SJSA1 (cell line): Measurements from ENCODE around the gene MTREX. TPM values are rescaled to one million over a fixed set of nuclear protein-coding genes. Genes with fewer than 3 reads are reported as not detected.

ENCODE experiments used
- DNase-seq, 2 experiments: peaks; one replicate each; pipeline ENCODE4 v3.0.0-alpha.2; 2015 to 2020; ENCODE audit warnings: low spot score in 2 of 2, low read depth in 1 of 2
- H3K27ac ChIP-seq: fragments of 250-450 bp; sonication (Bioruptor Pico); 2 replicates; pipeline ENCODE4 v1.5.1; 2020; ENCODE audit warnings: mild to moderate bottlenecking, moderate library complexity
- H3K27me3 ChIP-seq: fragments of 250-450 bp; sonication (Bioruptor Pico); replicated peaks from 2 replicates; pipeline ENCODE4 v1.5.1; 2020; ENCODE audit warnings: mild to moderate bottlenecking, moderate library complexity
- H3K36me3 ChIP-seq: fragments of 250-450 bp; sonication (Bioruptor Pico); 2 replicates; pipeline ENCODE4 v1.5.1; 2020; ENCODE audit warnings: mild to moderate bottlenecking
- H3K4me1 ChIP-seq: fragments of 250-450 bp; sonication (Bioruptor Pico); replicated peaks from 2 replicates; pipeline ENCODE4 v1.6.1; 2021; ENCODE audit warnings: mild to moderate bottlenecking
- H3K4me3 ChIP-seq: fragments of 250-450 bp; sonication (Bioruptor Pico); 2 replicates; pipeline ENCODE4 v1.5.1; 2020; ENCODE audit warnings: mild to moderate bottlenecking
- H3K9me3 ChIP-seq: fragments of 250-450 bp; sonication (Bioruptor Pico); replicated peaks from 2 replicates; pipeline ENCODE4 v1.5.1; 2020; ENCODE audit warnings: mild to moderate bottlenecking
- total RNA-seq: library from RNA; depleted of rRNA; stranded (reverse); fragments of >200 nt; shearing (Covaris generic); gene quantifications from 2 replicates; pipeline ENCODE4 v1.2.3, GENCODE V29; 2014

The MTREX gene
- total RNA-seq, 1 experiment from 2014 or later: 93.3 TPM

- H3K9me3 ChIP-seq: no peaks in the 10 kb centered on the region
- peaks cover 33% of the 10 kb centered on the region for H3K36me3 ChIP-seq
- H3K4me1 ChIP-seq: no peaks in the 10 kb centered on the region
- no peaks in the 10 kb centered on the region for H3K27me3 ChIP-seq
- DNase-seq: no peak
- no peak overlapping the region for H3K27ac ChIP-seq
- H3K4me3 ChIP-seq: no peak overlapping the region
These were observed 64.5 kb downstream of the MTREX start for GRCh38 chr5:55372130-55372925.

DNA sequence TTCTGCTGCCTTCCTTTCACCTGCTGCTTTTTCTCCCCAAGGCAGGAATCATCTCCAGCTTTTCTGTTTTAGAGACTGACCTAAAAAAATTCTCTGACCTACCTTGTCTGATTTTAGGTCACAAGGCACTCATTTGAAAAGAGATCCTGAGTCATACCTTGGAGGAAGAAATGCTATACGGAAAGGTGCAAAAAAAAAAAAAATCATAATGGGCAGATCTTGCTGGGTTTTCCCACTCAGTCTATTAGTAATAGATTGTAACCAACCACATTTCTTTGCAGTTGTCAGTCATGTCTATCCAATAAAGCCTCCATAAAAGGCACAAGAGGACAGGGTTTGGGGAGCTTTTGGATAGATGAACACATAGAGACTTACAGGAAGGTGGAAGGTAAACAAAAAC lies 70.0 kb downstream of the MTREX start:
- H3K9me3 ChIP-seq: no peaks in the 10 kb centered on the region
- no peaks in the 10 kb centered on the region for H3K27me3 ChIP-seq
- DNase-seq: no peak
- H3K4me1 ChIP-seq: no peaks in the 10 kb centered on the region
- H3K4me3 ChIP-seq: no peak overlapping the region
- no peak overlapping the region for H3K27ac ChIP-seq
- peaks cover 39% of the 10 kb centered on the region for H3K36me3 ChIP-seq

GRCh38 chr5:55383254-55383653 lies 75.5 kb downstream of the MTREX start:
- no peak for DNase-seq
- Histone ChIP-seq H3K9me3 (no peaks in the 10 kb centered on the region), H3K36me3 (peaks cover 54% of the 10 kb centered on the region), H3K4me3 (no peak overlapping the region), H3K27ac (no peak overlapping the region), H3K27me3 (no peaks in the 10 kb centered on the region), H3K4me1 (no peaks in the 10 kb centered on the region)

GRCh38 chr5:55384072-55384471 lies 76.3 kb downstream of the MTREX start:
- H3K4me3 ChIP-seq: no peak overlapping the region
- no peaks in the 10 kb centered on the region for H3K4me1 ChIP-seq
- H3K36me3 ChIP-seq: peaks cover 57% of the 10 kb centered on the region
- DNase-seq: no peak
- H3K9me3 ChIP-seq: no peaks in the 10 kb centered on the region
- no peak overlapping the region for H3K27ac ChIP-seq
- H3K27me3 ChIP-seq: no peaks in the 10 kb centered on the region

DNA sequence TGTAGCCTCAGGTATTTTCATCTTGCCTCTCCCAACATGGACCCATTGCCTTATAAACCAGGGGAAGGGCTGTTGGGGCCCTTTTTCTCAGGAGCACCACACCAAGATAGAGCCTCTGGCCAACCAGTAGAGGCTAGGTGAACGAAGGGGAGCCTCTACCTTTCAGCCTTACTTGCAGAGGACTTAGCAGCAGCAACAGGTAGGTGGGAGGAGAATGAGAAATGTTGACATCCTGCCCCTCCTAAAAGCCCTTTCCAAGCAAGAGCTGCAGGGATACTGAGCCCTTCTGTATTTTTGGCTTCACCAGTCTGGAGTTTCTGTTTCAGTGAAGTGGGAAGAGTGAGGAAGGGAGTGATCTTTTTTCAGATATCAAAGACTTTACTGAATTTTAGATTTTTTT lies 77.4 kb downstream of the MTREX start:
- H3K9me3 ChIP-seq: no peaks in the 10 kb centered on the region
- DNase-seq: no peak
- no peaks in the 10 kb centered on the region for H3K4me1 ChIP-seq
- H3K27me3 ChIP-seq: no peaks in the 10 kb centered on the region
- H3K4me3 ChIP-seq: no peak overlapping the region
- no peak overlapping the region for H3K27ac ChIP-seq
- peaks cover 51% of the 10 kb centered on the region for H3K36me3 ChIP-seq

DNA sequence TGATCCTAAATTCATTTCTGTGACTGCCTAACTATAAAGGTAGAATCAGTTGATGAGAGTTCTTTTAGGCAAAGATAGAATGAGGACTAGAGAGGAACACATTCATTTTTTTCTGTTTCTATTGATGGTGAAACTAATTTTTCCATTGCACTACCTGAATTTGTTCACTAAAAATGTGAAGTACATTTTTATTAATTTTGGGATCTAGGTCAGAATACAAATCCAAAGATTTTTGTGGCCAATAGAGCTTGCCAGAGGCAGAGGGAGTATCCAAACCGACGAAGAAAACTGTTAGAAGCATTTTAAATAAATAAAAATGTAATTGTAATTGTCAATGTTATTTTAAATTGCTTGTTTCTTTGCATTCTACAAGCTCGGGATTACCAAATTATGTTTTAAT lies 78.1 kb downstream of the MTREX start:
- no peak overlapping the region for H3K4me3 ChIP-seq
- peaks cover 50% of the 10 kb centered on the region for H3K36me3 ChIP-seq
- H3K27me3 ChIP-seq: no peaks in the 10 kb centered on the region

DNA sequence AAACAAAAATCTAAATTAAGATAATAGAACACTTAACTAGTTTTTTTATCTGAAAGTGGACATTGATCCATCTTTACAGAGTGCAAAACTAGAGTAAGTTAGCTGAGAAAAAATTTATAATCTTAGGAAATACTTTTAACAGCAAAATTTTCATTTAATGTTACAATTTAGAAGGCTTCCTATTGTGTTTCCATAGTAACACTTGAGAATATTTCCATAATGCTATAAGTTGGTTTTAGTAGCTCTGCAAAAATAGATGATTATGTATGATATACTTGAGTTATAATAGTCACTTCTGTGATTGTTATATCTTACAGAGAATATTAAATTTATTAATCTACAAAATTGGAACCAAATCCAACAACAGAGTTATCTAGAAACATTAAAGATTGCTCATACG lies 78.6 kb downstream of the MTREX start:
- Histone ChIP-seq H3K27ac (no peak overlapping the region), H3K4me1 (no peaks in the 10 kb centered on the region), H3K9me3 (no peaks in the 10 kb centered on the region), H3K4me3 (no peak overlapping the region), H3K27me3 (no peaks in the 10 kb centered on the region), H3K36me3 (peaks cover 53% of the 10 kb centered on the region)
- DNase-seq: no peak

More for the DNA sequence above, 78.1 kb downstream of the MTREX start:
- no peak overlapping the region for H3K27ac ChIP-seq
- H3K4me1 ChIP-seq: no peaks in the 10 kb centered on the region
- H3K9me3 ChIP-seq: no peaks in the 10 kb centered on the region
- DNase-seq: no peak

GRCh38 chr5:55387865-55388264 lies 80.1 kb downstream of the MTREX start:
- DNase-seq: no peak
- H3K36me3 ChIP-seq: peaks cover 60% of the 10 kb centered on the region

GRCh38 chr5:55391707-55392106 lies 83.9 kb downstream of the MTREX start:
- DNase-seq: no peak
- Histone ChIP-seq H3K4me1 (no peaks in the 10 kb centered on the region), H3K27ac (no peak overlapping the region), H3K4me3 (no peak overlapping the region), H3K27me3 (no peaks in the 10 kb centered on the region), H3K36me3 (peaks cover 49% of the 10 kb centered on the region), H3K9me3 (no peaks in the 10 kb centered on the region)

More at GRCh38 chr5:55387865-55388264, 80.1 kb downstream of the MTREX start:
- Histone ChIP-seq H3K4me3 (no peak overlapping the region), H3K27ac (no peak overlapping the region), H3K4me1 (no peaks in the 10 kb centered on the region), H3K9me3 (no peaks in the 10 kb centered on the region), H3K27me3 (no peaks in the 10 kb centered on the region)

DNA sequence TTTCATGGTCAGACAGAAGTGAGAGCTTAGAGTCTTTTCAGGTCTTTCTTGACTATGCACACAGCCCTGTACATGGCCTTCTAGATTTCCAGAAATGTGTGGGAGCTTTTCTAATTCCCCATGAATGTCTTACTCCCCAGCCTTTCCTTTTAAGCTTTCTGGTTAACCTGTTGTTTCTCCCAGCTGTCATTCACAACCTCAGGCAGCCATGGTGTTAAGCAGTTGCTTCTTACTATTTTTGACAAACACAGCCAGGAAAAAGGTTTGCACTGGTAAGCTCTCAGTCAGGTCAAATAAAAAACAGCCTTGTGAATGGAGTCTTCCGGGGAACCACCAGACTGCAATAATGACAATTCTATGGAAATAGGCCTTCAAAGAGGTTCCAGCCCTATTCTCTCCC lies 84.9 kb downstream of the MTREX start:
- Histone ChIP-seq H3K27ac (no peak overlapping the region), H3K9me3 (no peaks in the 10 kb centered on the region), H3K36me3 (peaks cover 49% of the 10 kb centered on the region), H3K4me1 (no peaks in the 10 kb centered on the region), H3K4me3 (no peak overlapping the region), H3K27me3 (no peaks in the 10 kb centered on the region)
- DNase-seq: no peak

DNA sequence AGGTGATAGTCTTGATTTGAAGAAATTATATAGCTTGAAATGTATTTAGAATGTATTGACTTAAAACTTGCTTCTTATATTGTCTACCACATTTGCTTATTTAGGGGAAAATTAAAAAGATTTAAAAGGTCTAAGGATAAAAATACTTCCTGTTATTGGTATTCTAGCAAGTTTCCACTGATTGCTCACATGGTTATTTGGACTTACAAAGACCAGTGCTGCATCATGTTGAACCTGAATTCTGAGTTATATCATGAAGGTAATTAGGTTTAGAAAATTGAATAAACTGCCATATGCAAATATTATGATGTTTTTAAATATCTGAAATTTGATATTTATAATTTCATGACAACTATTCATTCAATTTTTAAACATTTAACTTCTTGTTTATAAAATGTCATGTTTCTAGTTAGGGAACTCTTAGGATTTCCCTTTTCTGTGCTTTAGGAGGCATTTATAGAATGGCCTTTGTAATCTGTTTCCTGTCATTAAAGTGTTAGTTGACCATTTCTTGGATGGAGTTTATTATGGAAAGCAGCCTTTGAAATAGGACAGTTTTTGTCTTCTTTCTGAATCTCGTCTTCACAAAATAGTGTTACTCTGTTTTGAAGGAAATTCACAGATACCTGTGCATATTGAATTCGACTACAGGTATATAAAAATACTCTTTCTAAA lies 85.8 kb downstream of the MTREX start:
- H3K9me3 ChIP-seq: no peaks in the 10 kb centered on the region

GRCh38 chr5:55402199-55402598 lies 94.4 kb downstream of the MTREX start:
- no peak for DNase-seq
- Histone ChIP-seq H3K36me3 (peaks cover 62% of the 10 kb centered on the region), H3K27ac (no peak overlapping the region), H3K4me3 (no peak overlapping the region), H3K9me3 (no peaks in the 10 kb centered on the region), H3K27me3 (no peaks in the 10 kb centered on the region), H3K4me1 (no peaks in the 10 kb centered on the region)

More for the DNA sequence above, 85.8 kb downstream of the MTREX start:
- Histone ChIP-seq H3K4me3 (no peak overlapping the region), H3K36me3 (peaks cover 43% of the 10 kb centered on the region), H3K27ac (no peak overlapping the region), H3K27me3 (no peaks in the 10 kb centered on the region), H3K4me1 (no peaks in the 10 kb centered on the region)
- no peak for DNase-seq

DNA sequence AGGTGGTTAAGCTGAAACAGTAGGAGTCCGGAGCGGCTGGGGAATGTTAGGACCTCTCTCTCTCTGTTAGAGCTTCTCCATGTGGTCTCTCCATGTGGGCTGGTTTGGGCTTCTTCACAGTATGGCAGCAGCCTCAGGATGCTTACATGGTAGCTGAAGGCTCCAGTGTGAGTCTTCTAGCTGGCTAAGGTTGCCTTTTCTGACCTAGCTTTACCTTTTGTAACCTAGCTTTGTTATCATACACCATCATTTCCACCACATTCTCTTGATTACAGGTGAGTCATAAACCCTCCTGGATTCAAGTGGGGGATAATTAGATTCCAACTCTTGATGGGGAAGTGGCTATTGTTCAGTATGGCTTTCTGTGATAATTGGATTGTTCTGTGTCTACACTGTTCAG lies 98.5 kb downstream of the MTREX start:
- no peak for DNase-seq
- no peaks in the 10 kb centered on the region for H3K9me3 ChIP-seq
- H3K36me3 ChIP-seq: peaks cover 49% of the 10 kb centered on the region
- H3K27ac ChIP-seq: no peak overlapping the region
- H3K27me3 ChIP-seq: no peaks in the 10 kb centered on the region
- H3K4me3 ChIP-seq: no peak overlapping the region
- no peaks in the 10 kb centered on the region for H3K4me1 ChIP-seq

- Histone ChIP-seq H3K4me1 (no peaks in the 10 kb centered on the region), H3K9me3 (no peaks in the 10 kb centered on the region), H3K4me3 (no peak overlapping the region), H3K36me3 (peaks cover 43% of the 10 kb centered on the region), H3K27me3 (no peaks in the 10 kb centered on the region), H3K27ac (no peak overlapping the region)
- peak in 1 of 2 experiments; percentile 15 for DNase-seq
These were observed 99.4 kb downstream of the MTREX start for GRCh38 chr5:55407059-55407684.
